Transverse colon (tissue), 4 donors: ENCODE measurements around the gene CNBD2. TPM values are rescaled to one million over a fixed set of nuclear protein-coding genes. Genes with fewer than 3 reads are reported as not detected.

Source experiments
- DNase-seq: peaks from one replicate; pipeline ENCODE4 v3.0.0-alpha.2; 2019
- H3K27ac ChIP-seq, 4 donors: fragments of 200-600 bp; sonication (generic); 2 replicates each; pipeline ENCODE4 v1.5.1; 2016 to 2018; ENCODE audit warnings: inconsistent platforms in 4 of 4
- H3K27me3 ChIP-seq: fragments of 200-600 bp; sonication (generic); 2 replicates; pipeline ENCODE4 v1.5.1; 2017; ENCODE audit warnings: inconsistent platforms
- H3K36me3 ChIP-seq, 4 donors: fragments of 200-600 bp; sonication (generic); 2 replicates each; pipeline ENCODE4 v1.5.1; 2017 to 2019; ENCODE audit warnings: inconsistent platforms in 4 of 4
- H3K4me1 ChIP-seq, 4 donors: fragments of 200-600 bp; sonication (generic); 2 replicates each; pipeline ENCODE4 v1.5.1; 2017 to 2020; ENCODE audit warnings: inconsistent platforms in 4 of 4
- H3K4me3 ChIP-seq, 4 donors: fragments of 200-600 bp; sonication (generic); 1 replicate in 1 of 4; 2 replicates in 3 of 4; pipeline versions ENCODE4 v1.5.1 to v1.6.1; 2017 to 2019; ENCODE audit warnings: inconsistent platforms in 4 of 4
- H3K9me3 ChIP-seq, 2 donors: fragments of 200-600 bp; sonication (generic); 2 replicates each; pipeline ENCODE4 v1.5.1; 2017 to 2019; ENCODE audit warnings: inconsistent platforms in 2 of 2
- CTCF ChIP-seq, 5 experiments: fragments of 200-600 bp in 3 of 5; fragments of 450-650 bp in 2 of 5; sonication (generic) in 3 of 5; IDR thresholded peaks; 1 replicate in 2 of 5; 2 replicates in 3 of 5; pipeline ENCODE4 v1.5.1; 2016 to 2017; ENCODE audit warnings: antibody characterized with exemption in 5 of 5, inconsistent platforms in 3 of 5, mild to moderate bottlenecking in 2 of 5, moderate library complexity in 1 of 5
- EP300 ChIP-seq: sonication (generic); formaldehyde crosslinking; IDR thresholded peaks from one replicate; pipeline ENCODE4 v1.6.1; 2017; ENCODE audit warnings: antibody characterized with exemption, low read depth
- POLR2A ChIP-seq: fragments of 450-650 bp; IDR thresholded peaks from one replicate; pipeline ENCODE4 v1.6.1; 2016; ENCODE audit warnings: antibody characterized with exemption, mild to moderate bottlenecking, moderate library complexity
- POLR2AphosphoS5 ChIP-seq, 3 donors: sonication (generic); formaldehyde crosslinking; IDR thresholded peaks; one replicate each; pipeline ENCODE4 v1.6.1; 2016; ENCODE audit warnings: antibody characterized with exemption in 3 of 3
- WGBS, 2 donors: methylation state at CpG; one replicate each; pipeline ENCODE4 v1.1.5; 2018; ENCODE audit warnings: low coverage in 1 of 2; 5-methylcytosine and 5-hydroxymethylcytosine counted together
- in situ Hi-C, 4 donors: fragments of 200-750 bp; cut with MboI; loops; one replicate each; pipeline versions ENCODE4 v1.15.0 to v1.15.1; 2017; ENCODE audit warnings: low sequenced_read_pairs in 3 of 4, low pct_ligation_motif_present in 1 of 4, low pct_unique_long_range_greater_than_20kb in 1 of 4
- intact Hi-C: fragments of 100-400 bp; cut with DNase I; formaldehyde crosslinking; loops from one replicate; pipeline ENCODE4 v1.15.1; 2023; ENCODE audit warnings: low total_unique reads
- total RNA-seq, 4 donors: library from RNA; depleted of rRNA; stranded (reverse); fragments of >200 nt; gene quantifications; one replicate each; pipeline ENCODE4 v1.1.0, GENCODE V29; 2016

The CNBD2 gene
- total RNA-seq, 4 donors from 2014 or later, result 6.2 to 9.4 (median 7.8) TPM; not detected in 1

GRCh38 chr20:35939264-35939663, 29.1 kb upstream of the CNBD2 start:
- TF ChIP-seq EP300 (no peak), CTCF (IDR thresholded peaks at IDR 0.05) (no peak), POLR2AphosphoS5 (IDR thresholded peaks at IDR 0.05) (no peak)
- WGBS, 2 donors, result 97 to 100% methylated on average over 3 of the region's 3 CpGs
- H3K27me3 ChIP-seq, result no peaks in the 10 kb centered on the region
- in situ Hi-C loops (no loop called here), intact Hi-C loops (no loop called here)
- no peak for DNase-seq
- peaks cover 0 to 44% (median 12%) of the 10 kb centered on the region in 4 donors for H3K36me3 ChIP-seq
- H3K27ac ChIP-seq, result no peak overlapping the region
- no peak overlapping the region for H3K4me3 ChIP-seq
- H3K9me3 ChIP-seq, result no peaks in the 10 kb centered on the region
- H3K4me1 ChIP-seq, result no peaks in the 10 kb centered on the region

GRCh38 chr20:35941620-35942019, 26.8 kb upstream of the CNBD2 start:
- Histone ChIP-seq H3K27me3 (no peaks in the 10 kb centered on the region), H3K27ac (no peak overlapping the region), H3K4me1 (no peaks in the 10 kb centered on the region), H3K9me3 (no peaks in the 10 kb centered on the region), H3K4me3 (no peak overlapping the region), H3K36me3 (peaks cover 0 to 44% (median 14%) of the 10 kb centered on the region in 4 donors)
- in situ Hi-C loops (no loop called here), intact Hi-C loops (no loop called here)
- WGBS, 2 donors, result 94 to 100% methylated on average over 2 of the region's 2 CpGs
- TF ChIP-seq CTCF (IDR thresholded peaks at IDR 0.05), result no peak
- no peak for TF ChIP-seq POLR2AphosphoS5 (IDR thresholded peaks at IDR 0.05)
- no peak for TF ChIP-seq EP300
- TF ChIP-seq POLR2A, result no peak
- DNase-seq, result no peak

DNA sequence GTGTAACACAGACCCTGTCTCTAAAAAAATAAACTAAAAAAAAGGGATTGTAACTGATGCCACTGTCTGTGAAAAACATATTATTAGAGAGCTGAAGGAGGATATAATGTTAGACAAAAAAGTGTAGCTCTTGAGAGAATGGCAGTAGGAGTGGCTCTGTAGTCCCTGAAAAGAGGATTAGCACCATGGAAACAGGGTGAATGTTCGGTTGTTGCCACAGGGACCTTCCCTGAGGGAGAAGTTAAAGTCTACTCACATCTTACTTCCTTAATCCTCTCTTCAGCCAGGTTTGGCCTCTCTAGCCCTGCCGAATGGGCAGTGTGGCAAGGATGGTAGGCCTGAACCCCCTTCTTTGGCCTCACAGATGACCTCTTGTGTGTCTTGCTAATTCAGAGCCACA, 26.1 kb upstream of the CNBD2 start:
- Histone ChIP-seq H3K27ac (no peak overlapping the region), H3K9me3 (no peaks in the 10 kb centered on the region), H3K4me3 (no peak overlapping the region), H3K36me3 (peaks cover 0 to 44% (median 14%) of the 10 kb centered on the region in 4 donors), H3K27me3 (no peaks in the 10 kb centered on the region), H3K4me1 (no peaks in the 10 kb centered on the region)
- in situ Hi-C loops (no loop called here), intact Hi-C loops (no loop called here)
- DNase-seq, result no peak
- TF ChIP-seq EP300, result no peak
- TF ChIP-seq CTCF (IDR thresholded peaks at IDR 0.05), result no peak
- TF ChIP-seq POLR2A, result no peak
- no peak for TF ChIP-seq POLR2AphosphoS5 (IDR thresholded peaks at IDR 0.05)
- 79 to 84% methylated on average over 2 of the region's 2 CpGs for WGBS, 2 donors

DNA sequence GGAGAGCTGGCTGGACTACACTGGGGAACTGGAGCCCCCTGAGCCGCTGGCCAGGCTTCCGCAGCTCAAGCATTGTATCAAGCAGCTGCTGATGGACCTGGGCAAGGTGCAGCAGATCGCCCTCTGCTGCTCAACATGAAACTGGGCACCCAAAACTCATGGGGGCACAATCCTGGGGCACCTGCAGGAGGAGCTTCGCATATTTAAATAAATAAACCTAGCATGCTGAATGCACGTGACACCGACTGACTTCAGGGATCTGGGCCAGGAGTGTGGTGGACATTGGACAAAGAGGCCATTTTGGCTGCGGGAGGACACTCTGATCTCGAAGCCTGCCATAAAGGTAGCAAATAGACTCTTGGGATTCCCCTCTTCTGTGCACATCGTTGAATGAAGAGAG, 20.9 kb upstream of the CNBD2 start:
- Histone ChIP-seq H3K4me3 (no peak overlapping the region), H3K36me3 (peaks cover 0 to 10% (median 3%) of the 10 kb centered on the region in 4 donors), H3K9me3 (no peaks in the 10 kb centered on the region), H3K27me3 (no peaks in the 10 kb centered on the region), H3K4me1 (peaks cover 4 to 21% (median 8%) of the 10 kb centered on the region in 4 donors), H3K27ac (no peak overlapping the region)
- 73% methylated on average over 9 of the region's 9 CpGs; no CpG with 5 or more reads in 1 of the 2 donors for WGBS, 2 donors
- TF ChIP-seq CTCF (IDR thresholded peaks at IDR 0.05), result no peak
- TF ChIP-seq POLR2AphosphoS5 (IDR thresholded peaks at IDR 0.05), result no peak
- no peak for TF ChIP-seq EP300
- no peak for TF ChIP-seq POLR2A
- intact Hi-C loops (no loop called here), in situ Hi-C loops (no loop called here)
- no peak for DNase-seq
